GM10847 (cell line): Measurements from ENCODE around the gene MUSK.

Experiments used
- POLR2A ChIP-seq: IDR thresholded peaks from 2 replicates; pipeline ENCODE4 v1.6.1; 2011; ENCODE audit not compliant: insufficient read length; ENCODE audit errors: extremely low read depth

Gene MUSK

DNA sequence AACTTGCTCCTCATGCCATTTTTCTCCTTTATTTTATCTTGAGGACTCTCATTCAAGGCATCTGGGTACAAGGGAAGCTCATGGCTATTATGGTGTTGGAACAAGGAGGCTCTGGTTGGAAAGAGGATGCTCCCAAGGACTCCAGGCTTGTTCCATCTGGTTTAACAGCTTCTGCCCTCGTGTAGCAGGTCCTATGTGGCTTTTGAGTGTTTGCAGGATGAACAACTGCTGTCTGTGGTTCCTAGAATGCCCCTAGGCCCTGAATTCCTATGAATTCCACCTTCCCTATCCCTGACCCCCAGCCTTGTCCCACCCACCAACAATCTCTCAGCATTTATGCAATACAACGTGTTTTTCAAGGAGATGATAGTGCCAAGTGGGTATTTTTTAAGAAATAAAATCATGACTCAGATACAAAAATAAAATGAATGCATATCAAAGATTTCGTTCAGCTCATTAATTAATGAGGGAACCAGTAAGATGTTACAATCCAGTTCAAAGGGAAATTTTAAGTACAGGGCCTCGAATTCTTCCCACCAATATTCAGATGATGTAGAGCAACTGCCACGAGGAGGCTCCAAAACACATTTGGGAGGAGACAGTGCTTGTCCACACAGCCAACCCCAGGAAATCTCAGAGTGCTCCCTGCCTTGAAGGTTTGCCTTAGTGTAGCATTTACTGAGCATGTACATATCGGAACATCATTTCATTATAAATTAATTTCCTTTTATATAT lies 182.0 kb downstream of the MUSK start:
- TF ChIP-seq POLR2A: no peak
